Endothelial cell (in vitro differentiated cells): ENCODE measurements around the gene HAAO. TPM values are rescaled to one million over a fixed set of nuclear protein-coding genes. Genes with fewer than 3 reads are reported as not detected.

ENCODE experiments used
- DNase-seq: peaks from one replicate; pipeline ENCODE4 v3.0.0; 2021; ENCODE audit warnings: low spot score
- H3K27ac Mint-ChIP-seq: one replicate; pipeline ENCODE4 v1.8.0; 2021; ENCODE audit warnings: mixed read lengths, inconsistent platforms; ENCODE audit not compliant: unreplicated experiment
- H3K27me3 Mint-ChIP-seq: one replicate; pipeline ENCODE4 v1.8.0; 2021; ENCODE audit warnings: mild to moderate bottlenecking, moderate library complexity, mixed read lengths, inconsistent platforms; ENCODE audit not compliant: unreplicated experiment
- H3K36me3 Mint-ChIP-seq: one replicate; pipeline ENCODE4 v1.8.0; 2021; ENCODE audit warnings: mild to moderate bottlenecking, low read depth, mixed read lengths, inconsistent platforms; ENCODE audit not compliant: unreplicated experiment
- H3K4me1 Mint-ChIP-seq: one replicate; pipeline ENCODE4 v1.8.0; 2021; ENCODE audit warnings: mild to moderate bottlenecking, mixed read lengths, inconsistent platforms; ENCODE audit not compliant: unreplicated experiment
- H3K4me3 Mint-ChIP-seq: one replicate; pipeline ENCODE4 v1.8.0; 2021; ENCODE audit warnings: mild to moderate bottlenecking, mixed read lengths, inconsistent platforms; ENCODE audit not compliant: unreplicated experiment
- H3K9me3 Mint-ChIP-seq: one replicate; pipeline ENCODE4 v1.8.0; 2021; ENCODE audit warnings: mixed read lengths, inconsistent platforms; ENCODE audit not compliant: unreplicated experiment
- CTCF ChIP-seq: fragments of 200-600 bp; sonication (generic); IDR thresholded peaks from one replicate; pipeline ENCODE4 v1.5.0; 2021; ENCODE audit warnings: antibody characterized with exemption; ENCODE audit not compliant: unreplicated experiment
- total RNA-seq: library from RNA; stranded (reverse); fragmentation: NEBNext Ultra II Directional; extraction: Animal tissue kit (Norgen Biotek cat#: 25700); gene quantifications from one replicate; pipeline ENCODE4 v1.2.1, GENCODE V29; 2021; ENCODE audit not compliant: unreplicated experiment

The HAAO gene
- total RNA-seq, 1 donor from 2014 or later = 6.0 TPM

GRCh38 chr2:42767080-42767898, 25.1 kb downstream of the HAAO start:
- H3K4me1 Mint-ChIP-seq = no peaks in the 10 kb centered on the region

GRCh38 chr2:42765686-42766085, 26.7 kb downstream of the HAAO start:
- H3K36me3 Mint-ChIP-seq = peaks cover 13% of the 10 kb centered on the region
- no peaks in the 10 kb centered on the region for H3K9me3 Mint-ChIP-seq
- H3K4me3 Mint-ChIP-seq = peak overlapping the region; percentile 22
- no peak overlapping the region for H3K27ac Mint-ChIP-seq
- DNase-seq = no peak
- peaks cover 19% of the 10 kb centered on the region for H3K27me3 Mint-ChIP-seq
- H3K4me1 Mint-ChIP-seq = no peaks in the 10 kb centered on the region
- TF ChIP-seq CTCF = no peak

More at GRCh38 chr2:42767080-42767898, 25.1 kb downstream of the HAAO start:
- Mint-ChIP-seq H3K27ac (no peak overlapping the region), H3K27me3 (peaks cover 15% of the 10 kb centered on the region), H3K4me3 (no peak overlapping the region), H3K36me3 (peaks cover 13% of the 10 kb centered on the region), H3K9me3 (no peaks in the 10 kb centered on the region)
- no peak for TF ChIP-seq CTCF
- no peak for DNase-seq

GRCh38 chr2:42764901-42765300, 27.5 kb downstream of the HAAO start:
- H3K27ac Mint-ChIP-seq = no peak overlapping the region
- peaks cover 13% of the 10 kb centered on the region for H3K36me3 Mint-ChIP-seq
- no peak for TF ChIP-seq CTCF
- no peaks in the 10 kb centered on the region for H3K9me3 Mint-ChIP-seq
- no peaks in the 10 kb centered on the region for H3K4me1 Mint-ChIP-seq
- no peak for DNase-seq
- H3K27me3 Mint-ChIP-seq = peaks cover 18% of the 10 kb centered on the region
- no peak overlapping the region for H3K4me3 Mint-ChIP-seq

- H3K27ac Mint-ChIP-seq = no peak within 1 kb of the TSS
Observed at GRCh38 chr2:42764096-42764495, 28.3 kb downstream of the HAAO start, which contains the start of gene OXER1. OXER1 (minus strand) TSS chr2:42764135; CDS start chr2:42764062, 73 bp downstream.

More at GRCh38 chr2:42764096-42764495, 28.3 kb downstream of the HAAO start, which contains the start of gene OXER1:
- Mint-ChIP-seq H3K36me3 (peaks cover 10% of the 10 kb centered on the region), H3K4me1 (no peaks in the 10 kb centered on the region), H3K9me3 (no peaks in the 10 kb centered on the region), H3K27me3 (peaks cover 18% of the 10 kb centered on the region), H3K4me3 (peak within 1 kb of the TSS; percentile 29)
- no peak for TF ChIP-seq CTCF
- DNase-seq = no peak
